Neuron (in vitro differentiated cells): ENCODE measurements around the gene RBM4B.

Source experiments
- H2AFZ ChIP-seq: one replicate; pipeline ENCODE4 v1.6.1; 2013; ENCODE audit warnings: low read depth, mild to moderate bottlenecking, inconsistent platforms, low read length, moderate library complexity
- H3K27me3 ChIP-seq: one replicate; pipeline ENCODE4 v1.6.1; 2013; ENCODE audit warnings: low read length; ENCODE audit not compliant: insufficient read depth
- H3K36me3 ChIP-seq: one replicate; pipeline ENCODE4 v1.6.1; 2013; ENCODE audit warnings: low read length; ENCODE audit not compliant: insufficient read depth
- H3K4me1 ChIP-seq: one replicate; pipeline ENCODE4 v1.6.1; 2013; ENCODE audit warnings: low read length; ENCODE audit not compliant: insufficient read depth
- H3K4me3 ChIP-seq: 2 replicates; pipeline ENCODE4 v1.5.1; 2013; ENCODE audit warnings: mild to moderate bottlenecking, low read length, moderate library complexity
- H3K9me3 ChIP-seq: one replicate; pipeline ENCODE4 v1.6.1; 2013; ENCODE audit warnings: low read length

RBM4B gene

GRCh38 chr11:66617155-66617834 lies 60.4 kb downstream of the RBM4B start:
- H3K4me1 ChIP-seq = peaks cover 21% of the 10 kb centered on the region
- H2AFZ ChIP-seq = no peak overlapping the region
- H3K9me3 ChIP-seq = no peaks in the 10 kb centered on the region
- H3K27me3 ChIP-seq = no peaks in the 10 kb centered on the region
- peak overlapping the region; percentile 81 for H3K4me3 ChIP-seq
- peaks cover 34% of the 10 kb centered on the region for H3K36me3 ChIP-seq

GRCh38 chr11:66616379-66617154 lies 61.1 kb downstream of the RBM4B start, which contains the start of gene RBM14:
Gene RBM14, plus strand, starts transcription at chr11:66616630. Its CDS starts 91 bp downstream, at chr11:66616721.
- H3K4me3 ChIP-seq = peak within 1 kb of the TSS; percentile 81
- H3K9me3 ChIP-seq = no peaks in the 10 kb centered on the region
- peaks cover 29% of the 10 kb centered on the region for H3K36me3 ChIP-seq
- peaks cover 21% of the 10 kb centered on the region for H3K4me1 ChIP-seq
- H2AFZ ChIP-seq = peak within 1 kb of the TSS; percentile 39
- no peaks in the 10 kb centered on the region for H3K27me3 ChIP-seq
